CD4-positive, alpha-beta T cell (primary cell): ENCODE measurements around the gene SRRM5. TPM values are rescaled to one million over a fixed set of nuclear protein-coding genes. Genes with fewer than 3 reads are reported as not detected.

ENCODE experiments used
- ATAC-seq: fragments of 200-7000 bp; cut with Tn5 transposase; one replicate; pipeline ENCODE4 v1.10.0; 2022; ENCODE audit warnings: mild to moderate bottlenecking; ENCODE audit not compliant: poor library complexity
- CTCF ChIA-PET: fragments of 350-600 bp; sonication (Branson Sonifier 250); formaldehyde crosslinking; loops from one replicate; lab custom pipeline; 2021; ENCODE audit warnings: antibody characterized with exemption, inconsistent platforms; lab: Charles Lee
- POLR2A ChIA-PET: fragments of 350-600 bp; sonication (Branson Sonifier 250); formaldehyde crosslinking; loops from one replicate; lab custom pipeline; 2021; ENCODE audit warnings: antibody characterized with exemption, inconsistent platforms; lab: Charles Lee
- DNase-seq, 14 experiments: peaks; one replicate each; pipeline ENCODE4 v3.0.0-alpha.2; 2013 to 2020; ENCODE audit warnings: mixed read lengths in 2 of 14
- H3K27ac ChIP-seq, 2 donors: one replicate each; pipeline versions ENCODE4 v1.5.1 to v1.7.0; 2013; ENCODE audit warnings: low read length in 2 of 2, low read depth in 1 of 2, mild to moderate bottlenecking in 1 of 2
- H3K27me3 ChIP-seq, 2 experiments: 1 replicate in 1 of 2; 2 replicates in 1 of 2; pipeline versions ENCODE4 v1.6.1 to v1.7.0; 2013; ENCODE audit warnings: low read length in 2 of 2, control low read depth in 1 of 2, mild to moderate bottlenecking in 1 of 2, moderate library complexity in 1 of 2; ENCODE audit not compliant: insufficient read depth in 2 of 2, control insufficient read depth in 1 of 2
- H3K36me3 ChIP-seq: one replicate; pipeline ENCODE4 v1.6.1; 2013; ENCODE audit warnings: low read length, control low read depth; ENCODE audit not compliant: insufficient read depth
- H3K4me1 ChIP-seq: one replicate; pipeline ENCODE4 v1.6.1; 2013; ENCODE audit warnings: low read length, control low read depth; ENCODE audit not compliant: insufficient read depth
- H3K4me3 ChIP-seq: one replicate; pipeline ENCODE4 v1.5.1; 2013; ENCODE audit warnings: mild to moderate bottlenecking, low read length, moderate library complexity
- H3K9me3 ChIP-seq, 2 experiments: 1 replicate in 1 of 2; 2 replicates in 1 of 2; pipeline versions ENCODE4 v1.6.1 to v1.7.0; 2013; ENCODE audit warnings: low read length in 2 of 2, mild to moderate bottlenecking in 2 of 2, control low read depth in 1 of 2, moderate library complexity in 1 of 2; ENCODE audit not compliant: control insufficient read depth in 1 of 2, insufficient read depth in 1 of 2
- H3K27ac Mint-ChIP-seq: one replicate; pipeline ENCODE4 v1.8.0; 2020; ENCODE audit warnings: mixed read lengths
- H3K27me3 Mint-ChIP-seq: one replicate; pipeline ENCODE4 v1.8.0; 2021; ENCODE audit warnings: mixed read lengths
- H3K36me3 Mint-ChIP-seq: one replicate; pipeline ENCODE4 v1.8.0; 2021; ENCODE audit warnings: low read depth, mixed read lengths
- H3K4me1 Mint-ChIP-seq: one replicate; pipeline ENCODE4 v1.8.0; 2021; ENCODE audit warnings: low read depth, mixed read lengths
- H3K4me3 Mint-ChIP-seq: one replicate; pipeline ENCODE4 v1.8.0; 2020; ENCODE audit warnings: mild to moderate bottlenecking, mixed read lengths
- H3K9me3 Mint-ChIP-seq: one replicate; pipeline ENCODE4 v1.8.0; 2020; ENCODE audit warnings: mixed read lengths
- intact Hi-C, 2 experiments: fragments of 100-400 bp; cut with DNase I in 1 of 2; cut with micrococcal nuclease in 1 of 2; formaldehyde crosslinking; loops; one replicate each; pipeline versions ENCODE4 v1.15.1 to v1.9.0; 2023 to 2025; cut with DNase I, micrococcal nuclease
- total RNA-seq, 174 experiments: library from RNA in 2 of 174; stranded (reverse) in 2 of 174; gene quantifications; one replicate each; pipeline ENCODE4 v1.2.3 and lab custom pipeline; 2021 to 2026
- TF ChIP-seq, protein P1 (sequence below): fragments of 200-600 bp; IDR thresholded peaks from one replicate; pipeline ENCODE4 v1.8.0; 2022; ENCODE audit warnings: antibody characterized with exemption, mild to moderate bottlenecking

The SRRM5 gene
- total RNA-seq, 2 experiments from 2014 or later: 0.25 to 0.56 TPM

DNA sequence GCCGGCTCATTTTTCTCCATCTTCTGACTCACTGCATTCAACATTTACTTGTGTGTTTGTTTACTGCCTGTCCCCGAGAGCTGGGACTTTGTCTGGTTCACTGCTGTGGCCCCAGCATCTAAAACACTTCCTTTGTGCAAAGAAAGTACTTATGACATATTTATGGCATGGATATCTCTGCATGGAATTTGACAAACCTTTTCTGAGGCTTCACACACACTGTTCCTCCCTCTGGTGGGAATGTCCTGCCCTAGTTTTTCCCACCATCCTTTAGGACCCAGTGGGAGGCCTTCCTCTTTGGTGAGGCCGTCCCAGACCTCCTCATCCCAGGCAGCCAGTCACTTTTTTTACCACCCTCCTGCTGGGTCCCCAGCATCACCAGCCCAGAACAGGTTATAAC is 1.4 kb upstream of the SRRM5 start:
- ATAC-seq: no peak
- Histone ChIP-seq H3K27me3 (no peaks in the 10 kb centered on the region), H3K36me3 (peaks cover 39% of the 10 kb centered on the region), H3K9me3 (no peaks in the 10 kb centered on the region), H3K4me3 (no peak overlapping the region), H3K27ac (no peak overlapping the region), H3K4me1 (peaks cover 2% of the 10 kb centered on the region)
- Mint-ChIP-seq H3K27ac (peak overlapping the region; percentile 15), H3K4me3 (no peak overlapping the region), H3K36me3 (peaks cover 43% of the 10 kb centered on the region), H3K4me1 (peaks cover 33% of the 10 kb centered on the region), H3K9me3 (no peaks in the 10 kb centered on the region), H3K27me3 (no peaks in the 10 kb centered on the region)
- no peak for DNase-seq
- CTCF ChIA-PET: no interaction called here
- POLR2A ChIA-PET: no interaction called here
- TF ChIP-seq, protein P1, sequence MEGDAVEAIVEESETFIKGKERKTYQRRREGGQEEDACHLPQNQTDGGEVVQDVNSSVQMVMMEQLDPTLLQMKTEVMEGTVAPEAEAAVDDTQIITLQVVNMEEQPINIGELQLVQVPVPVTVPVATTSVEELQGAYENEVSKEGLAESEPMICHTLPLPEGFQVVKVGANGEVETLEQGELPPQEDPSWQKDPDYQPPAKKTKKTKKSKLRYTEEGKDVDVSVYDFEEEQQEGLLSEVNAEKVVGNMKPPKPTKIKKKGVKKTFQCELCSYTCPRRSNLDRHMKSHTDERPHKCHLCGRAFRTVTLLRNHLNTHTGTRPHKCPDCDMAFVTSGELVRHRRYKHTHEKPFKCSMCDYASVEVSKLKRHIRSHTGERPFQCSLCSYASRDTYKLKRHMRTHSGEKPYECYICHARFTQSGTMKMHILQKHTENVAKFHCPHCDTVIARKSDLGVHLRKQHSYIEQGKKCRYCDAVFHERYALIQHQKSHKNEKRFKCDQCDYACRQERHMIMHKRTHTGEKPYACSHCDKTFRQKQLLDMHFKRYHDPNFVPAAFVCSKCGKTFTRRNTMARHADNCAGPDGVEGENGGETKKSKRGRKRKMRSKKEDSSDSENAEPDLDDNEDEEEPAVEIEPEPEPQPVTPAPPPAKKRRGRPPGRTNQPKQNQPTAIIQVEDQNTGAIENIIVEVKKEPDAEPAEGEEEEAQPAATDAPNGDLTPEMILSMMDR: no peak
- intact Hi-C loops: loop anchor here (5.0 to 10.0 kb wide), 2 partner anchors 42 to 54 kb away; no protein-coding TSS in a partner anchor

DNA sequence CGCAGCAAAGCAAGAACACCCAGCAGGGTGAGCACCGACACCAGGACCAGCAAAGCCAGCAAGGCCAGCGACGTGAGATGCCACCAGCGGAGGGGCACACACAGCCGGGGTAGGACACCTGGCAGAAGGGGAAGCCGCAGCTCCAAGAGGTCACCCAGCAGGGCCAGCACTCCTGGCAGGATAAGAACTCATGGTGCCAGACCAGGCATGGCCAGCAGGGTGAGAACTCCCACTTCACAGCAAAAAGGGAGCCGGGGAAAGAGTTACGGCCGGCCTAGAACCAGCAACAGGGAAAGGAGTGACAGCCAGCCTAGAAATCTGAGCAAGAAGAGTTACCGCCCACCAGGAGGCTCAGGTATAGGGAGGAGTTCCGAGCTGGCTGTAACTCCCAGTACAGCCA is 486 bp downstream of the SRRM5 start:
- ATAC-seq (no peak), DNase-seq (no peak)
- Histone ChIP-seq H3K27ac (no peak overlapping the region), H3K4me1 (peaks cover 2% of the 10 kb centered on the region), H3K9me3 (no peaks in the 10 kb centered on the region), H3K27me3 (no peaks in the 10 kb centered on the region), H3K4me3 (no peak overlapping the region), H3K36me3 (peaks cover 34% of the 10 kb centered on the region)
- Mint-ChIP-seq H3K9me3 (no peaks in the 10 kb centered on the region), H3K36me3 (peaks cover 37% of the 10 kb centered on the region), H3K4me3 (no peak overlapping the region), H3K27me3 (no peaks in the 10 kb centered on the region), H3K27ac (no peak overlapping the region), H3K4me1 (peaks cover 49% of the 10 kb centered on the region)
- POLR2A ChIA-PET: no interaction called here
- CTCF ChIA-PET: no interaction called here
- intact Hi-C loops: loop anchor here (5.0 to 10.0 kb wide), 2 partner anchors 40 to 52 kb away; no protein-coding TSS in a partner anchor
- TF ChIP-seq, protein P1: no peak

DNA sequence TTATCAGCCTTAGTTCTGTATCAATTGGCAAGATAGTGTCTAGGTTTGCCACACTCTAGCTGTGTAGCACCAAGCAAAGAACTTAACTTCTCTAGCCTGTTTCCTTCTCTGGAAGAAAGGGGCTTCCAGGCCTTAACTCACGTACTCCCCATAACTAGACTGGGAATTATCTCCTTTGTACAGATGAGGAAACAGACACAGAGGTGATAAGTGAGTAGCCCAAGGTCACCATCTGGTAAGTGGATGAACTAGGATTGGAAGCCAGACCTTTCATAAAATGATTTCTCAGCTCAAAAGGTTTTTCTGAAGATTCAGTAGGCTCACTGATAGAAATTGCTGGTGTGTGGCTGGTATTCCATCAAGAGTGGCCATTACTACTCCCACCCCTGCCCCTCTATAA is 4.4 kb downstream of the SRRM5 start:
- H3K27ac Mint-ChIP-seq: peak overlapping the region; percentile 48
- H3K27ac ChIP-seq: no peak overlapping the region
- no peaks in the 10 kb centered on the region for H3K27me3 Mint-ChIP-seq
- H3K9me3 ChIP-seq: no peaks in the 10 kb centered on the region
- H3K36me3 Mint-ChIP-seq: peaks cover 38% of the 10 kb centered on the region
- TF ChIP-seq, protein P1: no peak
- ATAC-seq (no peak), DNase-seq (no peak)
- peaks cover 68% of the 10 kb centered on the region for H3K4me1 Mint-ChIP-seq
- peaks cover 27% of the 10 kb centered on the region for H3K36me3 ChIP-seq
- intact Hi-C loops: loop anchor here in 1 of 2 experiments (10.0 kb wide), 1 partner anchor 48 kb away; no protein-coding TSS in a partner anchor
- ChIA-PET POLR2A (no interaction called here), CTCF (interaction anchor here (2.9 kb wide), 1 partner anchor 20 kb away, joined by 12 read pairs; the partner anchor contains the start of genes IRGQ and ZNF576)
- no peak overlapping the region for H3K4me3 ChIP-seq
- no peaks in the 10 kb centered on the region for H3K9me3 Mint-ChIP-seq
- peaks cover 27% of the 10 kb centered on the region for H3K4me1 ChIP-seq
- H3K4me3 Mint-ChIP-seq: no peak overlapping the region
- no peaks in the 10 kb centered on the region for H3K27me3 ChIP-seq
